DMS153 treated with DMSO at 0.1 percent for 48 hours (cell line): Measurements from ENCODE around the gene MC3R.
"Not testable (repeated sequence)": the region's sequence is repeated elsewhere in the genome, so short reads cannot be mapped to it uniquely, and the experiment has no call there.

Source experiments
- DNase-seq: peaks from one replicate; lab custom pipeline; 2025; ENCODE audit not compliant: unreplicated experiment; lab: John Stamatoyannopoulos, UW

The MC3R gene

GRCh38 chr20:56247954-56248782 is at the start of gene MC3R:
Gene MC3R, plus strand, starts transcription at chr20:56248732. Its CDS starts 112 bp downstream, at chr20:56248844.
- peak; percentile 49 for DNase-seq

- no peak for DNase-seq
Measured at GRCh38 chr20:56200456-56200855, 48.1 kb upstream of the MC3R start.

DNA sequence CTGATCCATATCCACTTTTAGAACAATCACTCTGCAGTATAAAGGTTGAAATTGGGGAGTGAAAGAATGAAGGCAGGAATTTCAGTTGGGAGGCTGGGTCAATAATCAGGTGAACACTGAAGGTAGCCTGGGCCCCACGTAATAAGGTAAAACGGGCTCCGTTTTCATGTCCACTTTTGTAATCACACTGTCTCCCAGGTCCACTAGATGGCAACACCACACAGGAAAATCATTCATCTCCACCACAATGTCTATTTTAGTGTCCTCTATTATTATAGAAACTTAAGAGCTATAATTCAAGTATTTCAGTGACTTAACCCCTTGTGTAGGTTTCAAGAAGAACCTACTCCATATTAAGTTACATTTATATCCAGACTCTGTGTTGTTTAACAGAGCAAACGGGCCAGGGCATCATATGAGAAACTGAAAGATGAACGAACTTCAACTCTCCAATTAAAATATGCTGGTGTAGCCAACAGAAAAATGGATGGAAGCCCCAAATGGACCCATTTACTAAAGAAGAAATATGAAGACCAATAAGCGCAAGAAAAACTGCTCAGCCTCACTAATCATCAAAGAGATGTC is 45.9 kb upstream of the MC3R start:
- no peak for DNase-seq

DNA sequence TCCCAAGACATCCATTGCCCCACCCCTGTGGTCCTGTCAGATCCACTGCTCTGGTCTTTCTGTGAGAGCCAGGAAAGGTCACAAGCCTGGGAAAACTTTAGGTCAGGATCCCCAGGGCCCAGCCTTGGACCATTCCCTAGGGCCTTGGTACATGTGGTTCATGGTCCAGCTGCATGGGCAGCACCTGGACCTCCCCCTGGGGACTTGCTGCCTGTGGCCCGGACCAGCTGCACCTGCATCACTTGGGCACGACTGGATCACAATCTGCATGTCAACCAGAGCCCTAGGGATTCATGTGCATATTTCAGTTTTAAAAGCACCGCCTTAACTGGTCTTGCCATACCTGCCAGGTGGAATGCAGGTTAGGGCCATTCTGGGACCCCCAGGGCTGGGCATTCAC is 44.3 kb upstream of the MC3R start:
- no peak for DNase-seq

GRCh38 chr20:56205346-56205745 is 43.2 kb upstream of the MC3R start:
- DNase-seq = no peak

DNA sequence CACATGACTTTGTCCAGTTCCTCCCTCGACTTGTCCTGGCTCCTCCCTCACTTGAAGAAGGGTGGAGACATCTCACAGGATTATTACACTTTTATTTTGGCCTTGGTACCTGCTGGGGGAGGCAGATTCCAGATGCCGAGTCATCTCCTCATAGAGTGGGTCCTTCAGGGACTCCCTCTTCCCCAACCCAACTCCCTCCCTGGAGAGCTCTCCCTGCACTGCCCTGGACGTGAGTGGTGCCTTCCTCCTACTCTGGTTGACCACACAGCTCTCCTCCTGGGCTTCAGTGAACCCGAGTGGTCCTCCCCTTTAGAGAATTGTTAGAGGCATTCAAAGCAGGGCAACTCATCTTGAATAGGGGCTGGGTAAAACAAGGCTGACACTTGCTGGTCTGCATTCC is 40.9 kb upstream of the MC3R start:
- no peak for DNase-seq

DNA sequence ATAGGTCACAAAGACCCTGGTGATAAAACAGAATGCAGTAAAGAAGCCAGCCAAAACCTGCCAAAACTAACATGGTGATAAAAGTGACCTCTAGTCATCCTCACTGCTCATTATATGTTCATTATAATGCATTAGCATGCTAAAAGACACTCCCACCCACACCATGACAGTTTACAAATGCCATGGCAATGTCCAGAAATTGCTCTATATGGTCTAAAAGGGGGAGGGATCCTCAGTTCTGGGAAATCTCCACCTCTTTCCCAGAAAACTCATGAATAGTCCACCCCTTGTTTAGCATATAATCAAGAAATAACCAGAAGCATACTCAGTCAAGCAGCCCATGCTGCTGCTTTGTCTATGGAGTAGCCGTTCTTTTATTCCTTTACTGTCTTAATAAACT is 40.4 kb upstream of the MC3R start:
- DNase-seq = no peak

DNA sequence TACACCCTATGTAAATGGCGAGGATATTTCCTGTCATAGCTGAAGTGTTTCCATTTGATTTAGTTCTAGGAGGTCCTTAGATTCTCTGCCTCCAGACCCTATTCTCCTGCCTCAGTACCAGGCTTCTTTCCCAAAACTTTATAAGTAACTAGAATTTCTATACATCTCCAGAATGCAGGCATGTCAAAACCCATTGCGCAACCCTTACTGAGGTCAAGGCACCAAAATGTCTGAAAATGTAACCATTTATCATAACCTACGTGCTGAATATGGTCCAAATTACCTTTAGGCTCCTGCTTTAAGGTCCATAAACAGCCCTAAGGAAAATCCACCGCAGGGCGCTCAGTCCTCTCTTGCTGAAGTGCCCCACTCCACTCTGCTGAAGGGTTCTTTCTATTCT is 37.5 kb upstream of the MC3R start:
- no peak for DNase-seq

DNA sequence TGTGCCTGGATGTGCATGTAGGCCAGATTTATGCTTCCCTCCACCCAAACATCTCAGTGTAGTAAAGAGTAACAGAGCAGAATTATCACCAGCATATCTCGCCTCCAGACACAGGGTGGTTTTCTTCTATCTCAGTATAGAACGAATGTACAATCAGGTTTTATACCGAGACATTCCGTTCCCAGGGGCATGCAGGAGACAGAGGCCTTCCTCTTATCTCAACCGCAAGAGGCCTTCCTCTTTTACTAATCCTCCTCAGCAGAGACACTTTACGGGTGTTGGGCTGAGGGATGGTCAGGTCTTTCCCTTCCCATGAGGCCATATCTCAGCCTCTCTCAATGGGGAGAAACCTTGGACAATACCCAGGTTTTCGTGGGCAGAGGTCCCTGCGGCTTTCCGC is 36.4 kb upstream of the MC3R start:
- no peak for DNase-seq

DNA sequence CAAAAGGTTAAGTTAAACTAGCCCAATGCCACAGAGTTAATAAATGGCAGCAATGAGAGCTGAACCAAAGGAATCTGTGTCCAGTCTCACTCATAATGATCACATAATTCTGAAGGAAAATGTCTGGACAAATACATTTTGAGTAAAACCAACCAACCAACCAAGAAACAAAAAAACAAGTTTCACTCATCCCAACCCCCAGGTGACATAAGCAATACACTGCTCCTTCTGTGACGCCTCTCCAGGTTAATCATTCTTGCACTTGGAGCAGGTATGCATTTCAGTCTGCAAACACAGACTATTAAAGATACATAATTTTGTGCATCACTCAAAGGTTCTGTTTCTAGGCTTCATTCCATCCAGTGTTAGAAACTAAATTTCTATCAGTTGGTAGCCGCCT is 35.2 kb upstream of the MC3R start:
- DNase-seq = no peak

DNA sequence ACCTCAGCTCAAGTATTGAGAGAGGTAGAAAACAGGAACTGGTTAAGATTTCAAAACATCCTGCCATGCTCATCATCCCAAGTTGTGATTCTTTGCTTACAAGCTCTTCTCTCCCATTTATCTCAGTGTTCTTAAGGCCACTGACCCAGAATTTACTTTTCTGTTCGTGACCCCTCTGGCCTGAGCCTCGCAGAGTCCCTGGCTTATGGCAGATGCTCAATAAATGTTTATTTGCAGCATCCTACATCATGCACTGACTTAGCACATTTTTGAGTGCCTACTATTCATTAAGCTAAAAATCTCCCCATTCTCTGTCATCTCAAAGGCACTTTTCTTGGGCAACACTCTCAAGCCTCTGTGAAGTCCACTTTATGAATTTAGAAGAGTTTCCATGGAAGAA is 33.4 kb upstream of the MC3R start:
- no peak for DNase-seq

DNA sequence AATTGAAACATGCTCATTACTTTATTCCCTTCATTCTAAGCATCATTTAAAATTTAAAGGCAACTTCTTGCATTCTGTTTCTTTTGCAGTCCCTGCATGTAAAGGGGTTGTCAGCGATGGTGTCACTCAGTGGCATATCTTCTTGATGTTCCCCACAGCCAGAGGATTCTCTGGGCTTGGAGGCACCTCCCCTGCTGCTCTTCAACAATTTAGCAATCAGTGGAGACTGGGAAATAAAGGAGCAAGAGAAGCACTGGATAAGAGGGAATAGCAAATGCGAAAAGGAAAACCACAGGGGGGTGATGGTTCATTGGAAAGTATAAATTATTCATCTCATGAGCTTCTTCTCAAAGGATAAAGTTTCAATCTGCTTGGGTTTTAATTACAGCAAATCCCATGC is 30.7 kb upstream of the MC3R start:
- DNase-seq = no peak

DNA sequence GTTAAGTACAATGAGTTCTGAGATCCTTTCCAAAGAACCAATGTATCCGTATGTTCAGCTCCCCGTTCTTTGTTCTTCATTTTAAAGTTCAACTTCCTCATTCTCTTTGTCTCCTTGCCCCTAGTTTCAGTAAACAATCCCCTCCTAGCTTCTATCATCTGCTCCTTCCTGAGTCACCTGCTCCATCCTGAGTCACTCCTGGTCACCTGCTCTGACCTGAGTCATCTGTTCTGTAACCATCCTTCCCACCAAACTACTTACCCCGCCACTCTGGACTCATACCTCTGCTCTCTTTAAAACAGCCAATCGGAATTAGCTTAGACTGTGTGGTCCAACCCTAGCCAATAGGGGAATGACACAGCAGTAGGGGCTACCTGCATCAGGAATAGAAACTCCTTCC is 27.3 kb upstream of the MC3R start:
- not testable (repeated sequence) for DNase-seq

DNA sequence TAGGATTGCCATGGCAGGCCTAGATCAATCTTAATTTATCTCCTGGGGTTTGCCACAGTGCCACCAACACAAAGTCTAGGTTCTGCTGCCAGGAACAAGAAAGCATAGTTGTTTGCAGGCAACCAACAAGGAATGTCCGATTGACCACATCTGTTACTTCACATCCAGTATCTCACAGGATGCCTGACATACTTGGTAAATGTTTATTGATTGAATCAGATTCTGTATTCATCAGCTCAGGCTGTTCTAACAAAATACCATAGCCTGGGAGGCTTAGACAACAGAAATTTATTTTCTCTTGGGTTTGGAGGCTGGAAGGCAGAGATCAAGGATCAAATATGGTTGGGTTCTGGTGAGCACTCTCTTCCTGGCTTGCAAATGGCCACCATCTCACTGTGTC is 26.3 kb upstream of the MC3R start:
- no peak for DNase-seq

DNA sequence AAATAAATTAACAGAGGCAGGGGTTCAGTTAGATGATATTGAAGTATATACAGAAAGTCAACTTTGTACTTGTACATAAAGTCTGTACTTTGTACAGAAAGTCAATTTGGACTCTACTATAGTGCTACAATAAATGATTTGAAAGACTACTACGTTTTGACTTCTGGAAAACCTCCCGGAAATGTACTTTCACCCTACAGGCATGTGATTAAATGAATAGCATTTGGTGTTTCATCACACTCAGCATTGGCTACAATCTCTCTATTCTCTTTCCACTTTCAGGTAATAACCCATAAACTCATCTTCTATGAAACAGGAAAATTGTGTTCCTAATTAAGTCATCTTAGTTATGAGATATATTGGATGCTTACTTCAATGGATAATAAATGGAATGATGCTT is 25.6 kb upstream of the MC3R start:
- no peak for DNase-seq

DNA sequence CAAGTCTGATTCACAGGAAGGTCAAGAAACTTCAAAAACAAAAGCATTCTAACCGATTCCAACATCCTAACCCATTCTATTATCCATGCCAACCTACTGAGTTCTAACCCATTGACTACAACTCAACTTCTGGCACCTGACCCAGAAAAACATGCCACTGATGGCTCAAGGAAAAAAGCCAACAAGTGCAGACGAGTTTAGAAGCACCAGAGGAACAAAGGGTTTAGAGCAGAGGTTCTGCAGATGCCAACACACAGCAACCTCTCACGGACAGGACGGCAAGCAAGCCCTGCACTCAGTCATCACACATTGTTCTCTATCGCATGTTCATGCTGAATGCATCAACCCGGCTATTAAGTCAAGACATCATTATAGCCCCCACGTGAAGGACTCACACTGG is 25.2 kb upstream of the MC3R start:
- no peak for DNase-seq

GRCh38 chr20:56228021-56228420 is 20.5 kb upstream of the MC3R start:
- DNase-seq = no peak

DNA sequence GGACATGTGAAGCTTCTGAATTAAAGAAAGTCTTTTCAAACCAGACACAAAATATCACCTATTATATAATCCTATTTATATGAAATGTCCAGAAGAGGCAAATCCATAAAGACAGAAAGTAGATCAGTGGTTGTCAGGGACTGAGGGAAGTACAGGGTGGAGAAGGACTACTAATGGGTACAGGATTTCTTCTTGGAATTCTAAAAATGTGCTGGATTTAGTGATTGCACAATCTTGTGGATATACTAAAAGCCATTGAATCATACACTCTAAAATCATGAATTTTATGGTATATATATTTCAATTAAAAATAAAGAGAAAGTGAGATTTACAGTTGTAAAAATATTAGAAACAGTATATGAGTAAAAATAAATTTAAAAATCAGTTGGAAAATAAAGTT is 18.7 kb upstream of the MC3R start:
- no peak for DNase-seq

DNA sequence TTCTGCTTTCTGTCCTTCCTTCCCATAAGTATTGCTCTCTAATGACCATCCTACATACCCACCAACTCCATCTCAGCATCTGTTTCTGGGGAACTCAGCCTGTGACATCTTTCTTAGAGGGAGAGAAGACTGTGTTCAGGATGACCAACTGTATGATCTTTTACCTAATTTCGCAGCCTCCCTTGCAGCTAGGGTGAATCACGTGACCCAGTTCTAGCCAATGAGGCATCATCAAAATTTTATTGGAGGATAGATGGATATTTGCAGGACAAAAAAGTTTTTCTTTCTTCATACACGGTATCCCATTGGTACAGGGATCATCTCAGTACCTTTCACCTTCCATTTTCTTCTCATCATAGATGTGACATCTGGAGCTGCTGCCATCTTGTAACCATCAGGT is 14.4 kb upstream of the MC3R start:
- DNase-seq = no peak

DNA sequence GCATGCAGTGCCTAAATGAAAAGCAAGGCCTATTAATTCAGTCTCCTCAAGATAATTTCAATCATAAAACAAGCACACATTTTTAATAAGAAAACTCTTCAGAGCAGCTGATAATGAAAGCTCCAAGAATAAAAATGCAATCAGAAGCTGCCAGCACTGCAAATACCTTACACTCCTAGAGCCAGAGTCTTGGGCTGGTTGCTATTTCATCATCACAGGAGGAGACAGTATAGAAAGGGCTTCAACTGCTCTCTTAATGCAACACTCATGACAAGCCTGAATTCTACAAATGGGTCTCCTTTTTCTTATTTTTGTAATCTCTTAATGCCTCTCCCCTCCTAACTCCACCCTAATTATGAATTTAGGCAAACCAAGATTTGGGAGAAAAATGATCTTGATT is 11.2 kb upstream of the MC3R start:
- DNase-seq = no peak

DNA sequence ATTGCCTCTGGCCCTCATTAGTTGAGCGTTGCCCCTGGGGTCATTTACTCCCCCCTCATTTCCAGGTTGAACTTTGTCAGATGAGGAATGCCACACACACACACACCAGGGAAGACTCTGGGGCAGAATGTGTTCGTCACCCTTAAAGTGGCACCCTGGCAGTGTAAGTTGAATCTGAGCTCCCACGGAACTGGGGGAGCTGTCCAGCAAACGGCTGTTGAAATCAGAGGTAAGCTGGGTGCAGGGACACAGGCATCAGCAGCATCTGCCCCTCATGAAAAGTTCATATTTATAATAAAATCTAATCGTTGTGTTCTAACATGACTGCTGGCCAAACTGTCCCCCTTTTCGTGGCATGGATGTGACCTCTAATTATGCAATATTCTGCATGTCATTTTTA is 4.3 kb upstream of the MC3R start:
- DNase-seq = no peak

DNA sequence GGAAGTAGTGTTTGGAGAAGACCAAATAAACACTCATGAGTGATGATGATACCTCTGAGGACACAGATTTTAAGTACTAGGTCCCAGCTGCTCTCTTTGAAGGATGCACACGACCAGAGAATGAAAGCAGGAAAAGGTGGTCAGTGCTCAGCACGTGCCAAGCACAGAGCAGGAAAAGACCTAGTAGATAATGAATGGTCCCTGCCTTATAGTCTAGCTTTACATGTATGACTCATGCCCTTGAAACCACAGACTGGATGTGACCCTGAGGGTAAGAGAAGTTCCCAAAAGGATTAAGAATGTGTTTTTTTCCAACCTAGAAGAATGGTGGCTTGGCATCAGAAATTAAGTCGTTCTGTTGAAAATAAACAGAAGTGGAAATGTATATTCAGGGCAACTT is 2.8 kb upstream of the MC3R start:
- DNase-seq = no peak
